ENCODE measurements around the gene TACR1.
A peak's percentile ranks its signal among the peaks of the same experiment; 100 is the strongest.

TACR1 gene

GRCh38 chr2:75087736-75088135, 111.6 kb downstream of the TACR1 start:
- DNase-seq (ENCODE audit: low read depth, low spot score), result no peak
- TF ChIP-seq CTCF (IDR thresholded peaks at IDR 0.05; ENCODE audit: low read depth, low read length), result no peak
- H3K4me3 ChIP-seq (ENCODE audit: low read depth, low read length), result no peak overlapping the region
- in situ Hi-C loops (cut with HindIII; ENCODE audit: low sequenced_read_pairs), result no loop called here

- peak; percentile 31 for DNase-seq (ENCODE audit: low read depth, low spot score)
- H3K4me3 ChIP-seq (ENCODE audit: low read depth, low read length), result no peak overlapping the region
- in situ Hi-C loops (cut with HindIII; ENCODE audit: low sequenced_read_pairs), result no loop called here
- no peak for TF ChIP-seq CTCF (IDR thresholded peaks at IDR 0.05; ENCODE audit: low read depth, low read length)
Observed at GRCh38 chr2:75079575-75079974, 119.7 kb downstream of the TACR1 start.

GRCh38 chr2:75077909-75078308, 121.4 kb downstream of the TACR1 start:
- no peak overlapping the region for H3K4me3 ChIP-seq (ENCODE audit: low read depth, low read length)
- no peak for DNase-seq (ENCODE audit: low read depth, low spot score)
- no peak for TF ChIP-seq CTCF (IDR thresholded peaks at IDR 0.05; ENCODE audit: low read depth, low read length)
- in situ Hi-C loops (cut with HindIII; ENCODE audit: low sequenced_read_pairs), result no loop called here

- H3K4me3 ChIP-seq (ENCODE audit: low read depth, low read length), result no peak overlapping the region
- in situ Hi-C loops (cut with HindIII; ENCODE audit: low sequenced_read_pairs), result no loop called here
- TF ChIP-seq CTCF (IDR thresholded peaks at IDR 0.05; ENCODE audit: low read depth, low read length), result no peak
- DNase-seq (ENCODE audit: low read depth, low spot score), result no peak
Observed at GRCh38 chr2:75076088-75076487, 123.2 kb downstream of the TACR1 start.

- no peak for DNase-seq (ENCODE audit: low read depth, low spot score)
- in situ Hi-C loops (cut with HindIII; ENCODE audit: low sequenced_read_pairs), result no loop called here
- no peak overlapping the region for H3K4me3 ChIP-seq (ENCODE audit: low read depth, low read length)
- no peak for TF ChIP-seq CTCF (IDR thresholded peaks at IDR 0.05; ENCODE audit: low read depth, low read length)
Observed at GRCh38 chr2:75074708-75075107, 124.6 kb downstream of the TACR1 start.

- H3K4me3 ChIP-seq (ENCODE audit: low read depth, low read length), result no peak overlapping the region
- TF ChIP-seq CTCF (IDR thresholded peaks at IDR 0.05; ENCODE audit: low read depth, low read length), result no peak
- no peak for DNase-seq (ENCODE audit: low read depth, low spot score)
- in situ Hi-C loops (cut with HindIII; ENCODE audit: low sequenced_read_pairs), result no loop called here
Observed at GRCh38 chr2:75074228-75074627, 125.1 kb downstream of the TACR1 start.

GRCh38 chr2:75071766-75072165, 127.6 kb downstream of the TACR1 start:
- no peak overlapping the region for H3K4me3 ChIP-seq (ENCODE audit: low read depth, low read length)
- TF ChIP-seq CTCF (IDR thresholded peaks at IDR 0.05; ENCODE audit: low read depth, low read length), result no peak
- in situ Hi-C loops (cut with HindIII; ENCODE audit: low sequenced_read_pairs), result no loop called here
- no peak for DNase-seq (ENCODE audit: low read depth, low spot score)
